OCI-LY3 (cell line): Measurements from ENCODE around the gene BRD1.

Experiments used
- CTCF ChIP-seq: fragments of 200-600, 300-600 bp; sonication (generic); IDR thresholded peaks from 2 replicates; pipeline ENCODE4 v1.5.1; 2014; ENCODE audit warnings: antibody characterized with exemption, low read length, low read depth
- EZH2phosphoT487 ChIP-seq: fragments of 200-600 bp; shearing (Covaris generic); IDR thresholded peaks from 2 replicates; pipeline ENCODE4 v1.6.1; 2018; ENCODE audit warnings: antibody characterized with exemption, mixed run types, low read depth

DNA sequence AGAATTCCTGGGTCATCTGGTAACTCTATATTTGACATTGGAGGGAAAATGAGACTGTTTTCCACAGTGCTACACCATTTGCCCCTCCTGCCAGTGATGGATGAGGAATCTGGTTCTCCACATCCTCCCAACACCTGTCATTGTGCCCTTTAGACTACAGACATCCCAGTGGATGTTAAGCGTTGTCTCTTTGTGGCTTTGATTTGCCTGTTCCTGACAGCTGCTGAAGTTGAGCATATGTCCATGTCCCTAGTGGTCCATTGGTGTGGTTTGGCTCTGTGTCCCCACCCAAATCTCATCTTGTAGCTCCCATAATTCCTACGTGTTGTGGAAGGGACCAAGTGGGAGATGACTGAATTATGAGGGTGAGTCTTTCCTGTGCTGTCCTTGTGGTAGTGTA is 88.5 kb downstream of the BRD1 start:
- TF ChIP-seq CTCF: no peak
- no peak for TF ChIP-seq EZH2phosphoT487
